ENCODE measurements around the gene FLT1.

The FLT1 gene

DNA sequence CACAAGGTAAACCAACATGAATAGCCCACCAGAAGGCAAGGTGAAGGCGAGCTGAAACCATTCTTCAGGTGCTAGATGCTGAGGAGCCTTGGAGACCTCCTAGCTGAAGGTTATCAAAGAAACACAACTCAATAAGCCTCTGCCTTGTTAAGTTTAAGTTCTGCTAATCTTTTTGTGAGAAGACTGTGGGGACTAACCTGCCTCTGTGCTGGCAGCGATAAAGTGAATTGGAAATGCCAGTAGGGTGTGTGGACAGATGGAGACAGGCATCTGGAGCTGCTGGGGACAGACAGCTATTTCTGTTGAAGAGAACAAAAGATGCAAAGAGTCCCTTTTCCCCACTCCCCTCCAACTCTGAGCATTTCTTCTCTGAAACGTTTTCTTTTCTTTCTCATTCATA is 33.5 kb upstream of the FLT1 start:
- no peak for DNase-seq

DNA sequence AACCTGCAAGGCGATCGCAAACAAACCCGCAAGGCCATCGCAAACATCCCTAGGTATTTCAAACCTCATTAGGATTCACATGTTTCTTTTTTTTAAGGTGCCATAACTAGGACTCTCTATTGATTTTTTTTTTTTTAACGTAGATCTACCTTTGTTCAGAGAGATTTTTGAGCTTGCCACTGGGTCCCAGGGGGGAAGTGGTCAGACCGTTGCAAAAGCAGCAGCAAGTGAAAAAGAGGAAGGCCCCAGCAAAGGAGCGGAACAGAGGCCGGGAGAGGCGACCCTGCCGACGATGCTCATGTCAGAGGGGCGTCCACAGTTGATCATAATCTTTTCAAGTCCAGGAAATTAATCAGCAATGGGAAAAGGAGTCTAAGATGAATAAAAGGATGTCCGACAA is 32.7 kb upstream of the FLT1 start:
- DNase-seq, result no peak

GRCh38 chr13:28526876-28527275 is 31.9 kb upstream of the FLT1 start:
- DNase-seq, result no peak

DNA sequence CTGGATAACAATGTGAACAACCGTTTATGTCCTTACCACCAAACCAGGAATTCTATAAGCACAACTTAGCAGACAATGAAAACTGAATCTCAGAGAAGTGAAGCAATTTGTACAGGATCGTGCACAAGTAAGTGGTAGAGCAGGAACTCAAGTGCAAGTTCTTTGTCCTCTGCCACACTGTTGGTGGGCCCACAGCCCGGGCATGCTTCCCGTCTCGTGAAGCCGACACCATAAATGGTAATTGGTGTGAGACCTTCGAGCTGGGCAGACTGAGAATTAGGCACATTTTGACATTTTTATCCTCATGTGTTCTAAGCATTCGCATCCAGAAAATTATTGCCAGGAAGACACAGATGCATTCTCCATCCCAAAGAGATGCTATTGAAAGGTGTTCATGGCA is 27.9 kb upstream of the FLT1 start:
- DNase-seq, result no peak

GRCh38 chr13:28513745-28514144 is 18.8 kb upstream of the FLT1 start:
- DNase-seq, result no peak

- DNase-seq, result no peak
Measured at GRCh38 chr13:28510542-28510941, 15.6 kb upstream of the FLT1 start.

GRCh38 chr13:28510066-28510465 is 15.1 kb upstream of the FLT1 start:
- no peak for DNase-seq

GRCh38 chr13:28505543-28506135 is 10.7 kb upstream of the FLT1 start:
- no peak for DNase-seq

DNA sequence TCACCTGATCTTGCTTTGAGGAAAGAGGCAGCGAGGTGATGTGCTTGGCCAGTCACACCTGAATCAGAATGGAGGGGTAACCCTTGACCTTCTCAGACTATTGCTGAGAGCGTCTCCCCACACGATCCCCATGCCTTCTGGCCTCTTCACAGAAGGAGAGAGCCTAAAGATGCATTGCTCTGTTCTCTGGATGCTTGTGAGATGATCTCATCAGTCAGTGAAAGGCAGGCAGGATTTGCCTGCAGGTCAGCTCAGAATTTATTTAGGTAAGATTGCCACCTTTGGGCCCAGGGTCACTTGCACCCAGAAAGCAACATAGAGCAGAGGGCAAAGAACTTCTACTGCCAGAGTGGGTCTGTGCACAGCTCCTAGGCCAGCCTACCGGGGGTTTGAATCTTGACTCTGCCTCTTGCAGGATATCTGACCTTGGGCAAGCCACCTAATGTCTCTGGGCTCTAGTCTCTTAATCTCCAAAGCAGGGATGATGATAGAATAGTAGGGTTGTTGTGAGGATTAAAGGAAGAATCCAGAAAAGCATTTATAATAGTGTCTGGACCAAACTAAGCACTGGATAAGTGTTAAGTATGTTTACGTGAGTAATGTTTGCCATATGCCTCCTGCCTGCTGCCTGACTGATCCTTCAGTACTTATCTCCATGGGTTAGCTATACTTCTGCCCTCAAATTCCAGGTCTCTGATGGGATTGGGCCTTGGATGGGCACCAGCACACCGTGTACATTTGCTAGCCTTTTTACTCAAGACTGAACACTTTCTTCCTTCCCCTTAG is 8.4 kb upstream of the FLT1 start:
- DNase-seq, result no peak

GRCh38 chr13:28501547-28501946 is 6.6 kb upstream of the FLT1 start:
- DNase-seq, result no peak

- DNase-seq, result no peak
Measured at GRCh38 chr13:28499609-28500008, 4.7 kb upstream of the FLT1 start.

- DNase-seq, result no peak
Measured at GRCh38 chr13:28498481-28499115, 3.7 kb upstream of the FLT1 start.

GRCh38 chr13:28497143-28497876 is 2.4 kb upstream of the FLT1 start:
- DNase-seq, result no peak

- DNase-seq, result no peak
Measured at GRCh38 chr13:28496188-28496564, 1.2 kb upstream of the FLT1 start.

GRCh38 chr13:28495538-28496187 is 735 bp upstream of the FLT1 start:
- no peak for DNase-seq

DNA sequence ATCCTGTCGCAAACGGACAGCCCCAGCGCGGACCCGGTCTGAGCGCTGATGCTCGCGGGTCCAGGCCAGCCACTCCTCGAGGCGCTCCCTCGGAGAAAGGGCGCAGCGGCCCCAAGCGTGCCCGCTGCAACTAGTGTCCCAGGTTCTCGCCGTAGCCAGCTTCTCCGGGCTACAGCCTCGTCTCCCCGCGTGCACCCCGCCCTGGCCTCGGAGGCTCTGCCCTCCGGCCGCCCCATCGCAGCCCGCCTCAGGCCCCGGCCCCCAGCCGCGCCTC is 487 bp downstream of the FLT1 start:
- no peak for DNase-seq

GRCh38 chr13:28493740-28494503 is 1.0 kb downstream of the FLT1 start:
- no peak for DNase-seq

GRCh38 chr13:28492569-28493367 is 2.2 kb downstream of the FLT1 start:
- DNase-seq, result no peak

GRCh38 chr13:28490061-28490460 is 4.9 kb downstream of the FLT1 start:
- no peak for DNase-seq

- no peak for DNase-seq
Measured at GRCh38 chr13:28489524-28489931, 5.4 kb downstream of the FLT1 start.

- no peak for DNase-seq
Measured at GRCh38 chr13:28488376-28489005, 6.4 kb downstream of the FLT1 start.

Measured in NCI-H1092 (cell line).